ENCODE data around the gene IGSF9B.

DNA sequence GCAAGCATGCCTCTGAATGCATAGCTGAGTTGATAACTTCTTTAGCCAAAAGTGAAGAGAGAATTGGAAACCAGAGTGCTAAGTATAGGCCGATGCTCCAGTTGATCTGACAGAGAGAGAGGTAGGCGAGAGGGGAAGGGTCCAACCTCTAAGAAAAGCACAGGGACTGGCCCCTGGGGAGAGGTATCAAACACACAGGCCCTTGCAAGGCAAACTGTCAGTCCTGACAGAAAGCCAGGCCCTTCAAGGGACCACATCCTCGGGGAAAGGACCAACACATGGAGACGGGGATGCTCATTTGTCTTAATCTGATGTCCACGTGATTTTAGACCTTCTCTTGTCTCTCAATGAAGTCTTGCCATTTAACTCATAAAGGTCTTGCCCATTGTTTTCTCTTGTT lies 67.6 kb downstream of the IGSF9B start:
- TF ChIP-seq, protein P1, sequence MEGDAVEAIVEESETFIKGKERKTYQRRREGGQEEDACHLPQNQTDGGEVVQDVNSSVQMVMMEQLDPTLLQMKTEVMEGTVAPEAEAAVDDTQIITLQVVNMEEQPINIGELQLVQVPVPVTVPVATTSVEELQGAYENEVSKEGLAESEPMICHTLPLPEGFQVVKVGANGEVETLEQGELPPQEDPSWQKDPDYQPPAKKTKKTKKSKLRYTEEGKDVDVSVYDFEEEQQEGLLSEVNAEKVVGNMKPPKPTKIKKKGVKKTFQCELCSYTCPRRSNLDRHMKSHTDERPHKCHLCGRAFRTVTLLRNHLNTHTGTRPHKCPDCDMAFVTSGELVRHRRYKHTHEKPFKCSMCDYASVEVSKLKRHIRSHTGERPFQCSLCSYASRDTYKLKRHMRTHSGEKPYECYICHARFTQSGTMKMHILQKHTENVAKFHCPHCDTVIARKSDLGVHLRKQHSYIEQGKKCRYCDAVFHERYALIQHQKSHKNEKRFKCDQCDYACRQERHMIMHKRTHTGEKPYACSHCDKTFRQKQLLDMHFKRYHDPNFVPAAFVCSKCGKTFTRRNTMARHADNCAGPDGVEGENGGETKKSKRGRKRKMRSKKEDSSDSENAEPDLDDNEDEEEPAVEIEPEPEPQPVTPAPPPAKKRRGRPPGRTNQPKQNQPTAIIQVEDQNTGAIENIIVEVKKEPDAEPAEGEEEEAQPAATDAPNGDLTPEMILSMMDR (IDR thresholded peaks at IDR 0.05), result no peak
- TF ChIP-seq POLR2A (IDR thresholded peaks at IDR 0.05), result no peak

Data from suprapubic skin (tissue), 3 donors.